Left cardiac atrium (tissue), 4 donors: ENCODE measurements around the gene MX1. TPM values are rescaled to one million over a fixed set of nuclear protein-coding genes. Genes with fewer than 3 reads are reported as not detected.

Experiments
- ATAC-seq, 2 donors: fragments of 200-7000 bp; cut with Tn5 transposase; one replicate each; pipeline ENCODE4 v1.9.1; 2020; ENCODE audit warnings: mild to moderate bottlenecking in 2 of 2, moderate library complexity in 2 of 2
- DNase-seq: peaks from one replicate; pipeline ENCODE4 v3.0.0-alpha.2; 2020
- intact Hi-C, 2 donors: fragments of 100-400 bp; cut with DNase I; formaldehyde crosslinking; loops; one replicate each; pipeline versions ENCODE4 v1.14.1 to v1.15.1; 2022 to 2023
- total RNA-seq, 2 donors: library from RNA; stranded (reverse); fragmentation: NEBNext Ultra II Directional; extraction: Animal tissue kit (Norgen Biotek cat#: 25700); gene quantifications; one replicate each; pipeline ENCODE4 v1.2.1, GENCODE V29; 2021
- donor health status: DM: no; HTN: yes; CAD: no.
- donor health status: DM: no; HTN: yes; CAD: no; lungs with severe emphysema.
- donor health status: DM: yes; HTN: yes; CAD: no.
- donor health status: Dilated cardiomyopathy.

The MX1 gene
- total RNA-seq, 2 donors from 2014 or later, result 15.4 to 48.6 TPM

DNA sequence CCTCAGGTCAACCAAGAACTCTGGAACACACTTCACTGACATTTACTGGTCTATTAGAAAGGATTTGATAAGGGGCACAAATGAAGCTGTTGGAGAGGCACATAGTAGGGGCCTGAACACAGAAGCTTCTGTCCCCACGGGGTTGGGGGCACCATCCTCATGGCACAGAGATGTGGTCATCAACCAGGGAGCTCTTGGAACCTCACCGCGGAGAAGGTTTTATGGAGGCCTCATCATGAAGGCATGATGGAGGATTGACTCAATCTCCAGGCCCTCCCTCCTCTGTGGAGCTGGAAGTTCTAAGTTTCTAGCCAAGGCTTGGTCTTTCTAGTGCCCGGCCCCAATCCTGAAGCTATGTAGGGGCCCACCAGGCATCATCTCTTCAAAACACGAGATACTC lies 23.6 kb downstream of the MX1 start:
- ATAC-seq (no peak), DNase-seq (no peak)
- intact Hi-C loops, result no loop called here

DNA sequence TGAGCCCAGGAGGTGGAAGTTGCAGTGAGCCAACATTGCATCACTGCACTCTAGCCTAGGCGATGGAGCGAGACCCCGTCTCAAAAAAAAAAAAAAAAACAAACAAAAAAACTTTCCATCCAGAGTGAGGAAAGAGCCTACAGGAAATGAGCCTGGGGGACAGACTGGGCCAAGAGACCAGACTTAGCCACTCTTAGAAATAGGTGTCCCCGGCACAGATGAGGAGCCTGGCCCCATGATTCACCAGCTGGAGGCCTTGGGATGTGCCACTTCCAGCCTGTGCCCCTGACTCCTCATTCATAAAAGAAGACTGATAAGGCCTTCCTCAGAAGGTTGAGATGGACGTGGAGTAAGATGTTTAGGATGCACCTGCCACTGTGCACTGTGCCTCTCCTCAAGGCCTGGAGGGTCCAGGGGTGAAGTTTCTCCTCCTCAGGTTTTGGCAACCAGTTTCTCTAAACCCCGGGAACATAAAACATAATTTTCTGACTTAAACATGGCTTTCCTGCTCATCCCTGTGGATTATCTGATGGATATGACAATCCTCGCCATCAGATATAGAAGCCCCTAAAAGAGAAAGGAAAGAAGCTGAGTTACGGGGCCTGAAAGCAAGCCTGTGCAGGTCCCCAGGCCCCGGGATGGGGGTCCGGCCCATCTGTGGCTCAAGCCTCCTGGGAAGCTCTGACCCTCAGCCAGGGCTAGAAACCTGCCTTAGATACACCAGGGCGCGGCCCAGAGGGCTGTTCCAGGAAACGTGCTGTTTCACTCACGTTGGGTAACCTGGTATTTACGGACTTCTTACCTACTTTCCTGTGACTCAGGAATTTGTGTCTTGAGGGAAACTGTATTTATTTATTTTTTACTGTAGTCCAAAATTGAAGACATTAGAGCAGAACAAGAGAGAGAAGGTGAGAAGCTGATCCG lies 26.0 kb downstream of the MX1 start:
- intact Hi-C loops, result no loop called here
- ATAC-seq (no peak), DNase-seq (no peak)

DNA sequence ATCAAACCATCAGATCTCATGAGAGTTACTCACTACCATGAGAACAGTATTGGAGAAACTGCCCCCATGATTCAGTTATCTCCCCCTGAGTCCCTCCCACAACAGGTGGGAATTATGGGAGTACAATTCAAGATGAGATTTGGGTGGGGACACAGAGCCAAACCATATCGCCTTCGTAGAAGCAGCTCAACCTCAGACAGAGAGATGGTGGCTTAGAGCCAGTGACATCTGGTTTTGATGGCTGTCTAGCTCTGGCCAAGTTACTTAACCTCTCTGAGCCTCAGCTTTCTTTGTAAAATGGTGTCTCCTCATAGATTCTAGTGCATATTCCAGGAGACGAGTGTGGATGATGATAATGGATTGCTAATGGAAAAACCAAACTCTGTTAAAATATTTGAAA lies 27.2 kb downstream of the MX1 start:
- intact Hi-C loops, result no loop called here
- DNase-seq, result no peak
- ATAC-seq, result no peak

DNA sequence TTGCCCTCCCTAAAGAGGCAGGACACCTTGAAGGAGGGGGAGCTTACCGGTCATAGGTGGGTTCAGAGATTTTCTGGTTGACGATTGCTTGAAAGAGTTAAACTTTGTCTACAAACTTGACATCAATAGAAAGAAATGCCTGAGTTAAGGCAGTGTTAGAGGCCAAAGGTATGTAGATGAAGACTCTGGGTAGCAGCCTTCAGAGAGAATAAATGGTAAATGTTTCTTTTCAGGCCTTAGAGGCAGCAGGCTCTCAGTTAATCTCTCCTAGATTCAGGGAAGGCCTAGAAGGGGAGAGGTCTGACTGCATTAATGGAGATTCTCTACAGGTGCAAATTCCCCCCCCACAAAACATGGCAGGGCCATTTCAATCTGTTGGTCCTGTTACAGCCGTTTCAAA lies 27.7 kb downstream of the MX1 start:
- intact Hi-C loops, result no loop called here
- no peak for DNase-seq

DNA sequence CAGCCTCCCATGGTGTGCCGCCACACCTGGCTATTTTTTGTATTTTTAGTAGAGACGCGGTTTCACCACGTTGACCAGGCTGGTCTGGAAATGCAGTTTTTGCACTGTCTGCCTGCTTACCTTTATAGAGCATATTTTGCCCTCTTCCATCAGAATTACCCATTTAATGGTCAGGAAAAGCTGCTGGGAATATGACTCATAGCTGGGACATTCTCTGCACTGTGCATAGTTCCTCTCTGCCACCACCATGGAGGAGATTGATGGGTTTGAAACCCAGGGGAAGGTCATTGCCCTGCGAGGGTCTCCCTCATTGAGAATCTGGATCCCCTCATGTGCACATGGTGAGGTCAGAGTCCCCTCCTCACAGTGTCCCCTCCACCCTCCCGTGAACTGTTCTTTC lies 32.1 kb downstream of the MX1 start:
- intact Hi-C loops, result loop anchor here in 1 of 2 donors (5.0 kb wide), 1 partner anchor 176 kb away; no protein-coding TSS in a partner anchor
- no peak for ATAC-seq
- DNase-seq, result no peak

More for the DNA sequence above, 27.7 kb downstream of the MX1 start:
- no peak for ATAC-seq

DNA sequence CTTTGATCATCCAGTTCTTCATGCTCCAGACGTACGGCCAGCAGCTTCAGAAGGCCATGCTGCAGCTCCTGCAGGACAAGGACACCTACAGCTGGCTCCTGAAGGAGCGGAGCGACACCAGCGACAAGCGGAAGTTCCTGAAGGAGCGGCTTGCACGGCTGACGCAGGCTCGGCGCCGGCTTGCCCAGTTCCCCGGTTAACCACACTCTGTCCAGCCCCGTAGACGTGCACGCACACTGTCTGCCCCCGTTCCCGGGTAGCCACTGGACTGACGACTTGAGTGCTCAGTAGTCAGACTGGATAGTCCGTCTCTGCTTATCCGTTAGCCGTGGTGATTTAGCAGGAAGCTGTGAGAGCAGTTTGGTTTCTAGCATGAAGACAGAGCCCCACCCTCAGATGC lies 32.5 kb downstream of the MX1 start:
- intact Hi-C loops, result loop anchor here in 1 of 2 donors (5.0 kb wide), 1 partner anchor 176 kb away; no protein-coding TSS in a partner anchor

DNA sequence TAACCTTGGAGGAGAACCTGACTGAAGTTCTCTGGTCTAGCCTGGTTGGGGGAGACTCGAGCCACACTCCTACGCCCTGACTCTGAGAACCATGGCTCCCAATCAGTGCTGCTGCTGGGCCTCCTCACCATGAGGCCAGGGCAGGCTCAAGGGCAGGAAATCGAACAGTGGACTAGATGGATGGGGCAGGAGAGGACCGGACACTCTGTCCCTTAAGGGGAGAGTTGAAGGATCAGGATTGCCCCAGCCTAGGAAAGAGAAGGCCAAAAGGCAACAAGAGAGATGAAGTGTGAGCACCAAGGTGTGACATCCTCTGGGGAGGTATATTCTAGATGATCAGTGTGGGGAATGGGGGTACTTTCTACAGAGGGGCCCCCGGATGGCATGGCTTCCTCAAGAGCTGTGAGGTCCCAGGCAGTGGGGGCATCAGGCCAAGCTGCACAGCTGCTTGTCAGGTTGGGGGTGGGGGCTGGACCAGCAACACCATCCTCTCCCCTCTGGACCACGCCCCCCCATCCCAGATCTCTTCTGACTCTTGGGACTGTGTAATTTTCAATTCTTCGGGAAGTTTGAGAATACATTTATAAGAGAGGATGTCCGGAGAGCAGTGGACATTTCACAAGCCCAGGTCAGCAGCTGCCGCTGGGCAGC lies 34.0 kb downstream of the MX1 start:
- DNase-seq (no peak), ATAC-seq (peak in 1 of 2 donors; percentile 10)
- intact Hi-C loops, result loop anchor here (1.0 to 5.0 kb wide), 4 partner anchors 177 to 338 kb away; no protein-coding TSS in a partner anchor

More for the DNA sequence above, 32.5 kb downstream of the MX1 start:
- DNase-seq (no peak), ATAC-seq (no peak)

DNA sequence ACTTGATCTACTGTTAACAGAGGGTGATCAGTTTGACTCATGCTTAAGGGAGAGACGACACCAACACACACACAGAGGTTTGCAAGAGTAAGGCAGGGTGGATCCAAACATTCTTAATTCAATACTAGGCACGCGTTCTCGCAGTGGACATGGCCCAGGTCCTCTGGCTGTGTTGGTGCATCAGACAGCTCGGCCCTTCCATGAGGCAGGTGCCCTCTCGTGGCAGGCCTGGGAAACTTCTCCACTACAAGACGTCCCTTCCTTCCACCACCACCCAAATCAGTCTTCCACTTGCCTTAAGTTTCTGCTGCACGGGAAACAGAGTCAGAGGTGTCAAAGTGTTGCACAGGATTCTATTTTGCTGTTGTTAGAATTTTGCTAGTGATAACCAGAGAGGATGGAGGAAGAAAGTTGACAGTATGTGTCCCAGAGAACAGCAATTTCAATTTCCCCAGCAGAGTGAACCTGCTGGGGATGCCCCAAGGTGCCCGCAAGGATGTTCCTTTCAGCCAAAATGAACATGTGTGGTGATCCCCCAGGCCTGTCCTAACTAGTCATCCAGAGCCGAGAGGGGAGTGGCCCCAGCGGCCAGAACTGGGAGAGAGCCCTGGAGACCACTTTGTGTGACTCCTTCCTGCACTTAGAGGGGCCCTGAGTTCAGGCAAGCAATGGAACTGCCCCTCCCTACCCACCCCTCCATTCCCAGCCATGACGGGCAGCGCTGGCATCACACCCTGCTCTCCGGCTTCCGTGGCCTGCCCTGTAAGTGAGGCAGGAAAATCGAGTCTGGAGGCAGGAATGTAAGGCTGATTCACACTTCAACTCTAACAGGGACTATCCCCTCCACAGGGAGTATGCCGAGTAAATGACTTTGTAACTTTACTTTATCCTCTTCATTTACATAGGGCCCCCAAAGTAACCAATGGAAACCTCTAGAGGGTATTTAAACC lies 34.8 kb downstream of the MX1 start:
- peak; percentile 90 to 92 for ATAC-seq
- intact Hi-C loops, result loop anchor here (1.0 to 5.0 kb wide), 3 partner anchors 178 to 339 kb away; no protein-coding TSS in a partner anchor
- peak; percentile 77 for DNase-seq

DNA sequence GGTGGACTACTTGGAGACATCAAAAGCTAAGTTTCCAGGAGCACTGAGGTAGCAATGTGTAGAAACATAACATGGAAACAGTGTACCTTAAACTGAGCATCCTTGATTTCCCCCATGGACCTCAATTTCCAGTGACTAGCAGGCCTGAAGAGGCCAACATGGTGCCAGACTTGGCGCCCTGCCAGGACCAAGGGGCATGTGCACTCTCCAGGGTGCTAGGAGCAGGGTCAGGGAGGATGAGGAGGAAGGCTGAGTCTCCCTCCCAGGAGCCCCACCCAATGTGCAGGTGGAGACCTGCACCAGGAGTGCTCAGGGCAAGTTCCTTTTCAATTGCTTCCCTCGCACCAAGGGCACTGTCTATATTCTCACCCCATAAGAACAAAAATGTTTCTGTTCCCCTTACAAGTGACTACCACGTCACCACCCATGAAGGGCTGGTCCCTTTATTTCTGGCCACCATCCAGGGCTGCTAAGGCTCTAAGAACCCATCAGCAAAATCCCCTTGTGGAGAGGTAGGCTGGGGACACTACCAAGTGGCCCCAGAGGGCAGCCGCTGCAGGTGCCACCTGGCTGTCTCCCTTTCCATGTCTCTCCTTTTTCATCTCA lies 39.2 kb downstream of the MX1 start:
- no peak for DNase-seq
- ATAC-seq, result no peak
- intact Hi-C loops, result no loop called here

DNA sequence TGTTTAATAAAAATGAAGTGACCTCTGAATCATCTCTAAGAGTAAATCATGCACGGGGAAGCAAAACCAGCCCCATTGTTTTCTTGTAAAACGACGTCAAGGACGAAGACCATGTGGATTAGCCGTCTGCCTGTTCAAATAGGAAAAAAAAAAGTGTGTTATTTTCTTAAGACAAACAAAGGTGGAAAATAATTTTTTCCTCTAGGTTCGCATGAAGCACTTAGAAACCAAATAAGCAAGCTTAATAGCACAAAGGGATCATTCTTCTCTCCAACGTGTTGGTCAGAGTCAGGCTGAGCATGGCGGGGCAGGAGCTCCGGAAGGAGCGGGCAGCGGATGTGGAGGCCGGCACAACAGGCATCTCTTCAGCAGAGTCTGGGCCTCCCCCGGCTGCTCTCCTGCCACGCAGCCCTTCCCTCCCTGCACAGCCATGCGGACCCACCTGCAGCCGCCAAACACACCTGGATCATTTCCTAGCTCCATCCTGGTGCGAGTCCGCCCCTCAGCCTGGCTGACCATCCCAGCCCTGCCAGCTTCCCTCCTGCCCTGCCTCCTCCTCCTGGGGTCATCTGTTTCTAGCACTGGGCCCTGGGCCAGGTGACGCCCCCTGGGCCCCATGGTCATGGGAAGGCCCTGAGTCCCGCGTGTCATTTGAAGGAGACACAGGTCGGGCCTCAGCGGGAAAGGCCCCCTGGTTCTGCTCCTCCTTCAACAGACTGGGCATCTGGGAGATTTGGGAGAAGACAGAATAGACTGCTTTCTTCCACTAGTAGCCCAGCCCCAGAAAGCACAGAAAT lies 40.2 kb downstream of the MX1 start:
- ATAC-seq (no peak), DNase-seq (no peak)
- intact Hi-C loops, result no loop called here

DNA sequence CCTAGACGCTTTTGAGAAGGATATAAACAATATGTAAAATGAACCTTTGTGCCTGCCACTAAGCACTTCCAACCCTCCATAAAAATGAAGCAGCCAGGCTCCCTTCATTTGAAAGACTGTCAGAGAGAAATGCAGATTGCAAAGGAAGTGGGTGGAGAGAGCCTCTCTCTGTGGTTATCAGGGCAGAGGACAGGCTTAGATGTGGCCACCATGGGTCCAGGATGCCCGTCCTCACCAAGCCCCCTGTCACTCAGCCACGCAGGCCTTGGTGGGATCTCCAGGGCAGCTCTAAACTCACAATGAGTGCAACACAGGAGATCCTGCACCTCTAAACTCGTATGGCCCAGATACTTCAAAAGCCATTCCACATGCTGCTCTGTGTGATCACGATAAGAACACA lies 44.0 kb downstream of the MX1 start:
- intact Hi-C loops, result no loop called here
- DNase-seq, result no peak
- no peak for ATAC-seq

DNA sequence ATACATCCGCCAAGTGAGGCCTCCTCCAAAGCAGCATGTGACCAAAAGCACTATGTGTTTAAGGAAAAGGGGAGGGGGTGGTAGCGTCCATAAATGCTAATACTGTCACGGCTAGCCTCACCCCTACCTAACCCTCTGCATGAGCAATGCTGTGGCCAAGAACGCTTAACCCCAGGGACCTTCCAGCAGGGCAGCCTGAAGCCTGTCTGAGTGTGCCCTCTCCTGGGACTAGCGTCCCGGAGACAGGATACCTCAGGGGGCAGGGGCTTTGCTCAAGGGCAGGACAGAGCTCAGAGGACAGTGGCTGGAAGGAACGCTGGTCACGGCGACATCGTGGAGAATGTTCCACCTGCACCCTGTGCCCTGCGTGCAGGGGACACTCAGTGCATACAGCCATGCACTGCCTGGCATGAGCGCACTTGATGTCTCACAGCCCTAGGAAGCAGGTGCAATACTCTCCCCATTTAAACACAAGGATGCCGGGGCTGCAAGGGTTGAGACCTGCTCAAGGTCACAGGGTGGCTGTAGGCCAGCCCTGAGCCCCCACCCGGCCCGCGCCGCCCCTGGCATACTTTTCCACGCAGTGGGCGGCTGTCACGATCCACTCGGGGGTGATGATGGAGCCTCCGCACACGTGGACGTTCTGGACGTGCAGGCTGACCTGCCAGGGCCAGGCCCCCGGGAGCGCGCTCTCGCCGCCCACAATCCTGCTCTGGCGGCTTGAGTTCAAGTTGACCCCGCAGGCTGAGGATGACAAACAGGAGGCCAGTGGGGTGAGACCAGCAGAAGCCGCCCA lies 46.9 kb downstream of the MX1 start:
- DNase-seq, result no peak
- intact Hi-C loops, result no loop called here
- ATAC-seq, result no peak

DNA sequence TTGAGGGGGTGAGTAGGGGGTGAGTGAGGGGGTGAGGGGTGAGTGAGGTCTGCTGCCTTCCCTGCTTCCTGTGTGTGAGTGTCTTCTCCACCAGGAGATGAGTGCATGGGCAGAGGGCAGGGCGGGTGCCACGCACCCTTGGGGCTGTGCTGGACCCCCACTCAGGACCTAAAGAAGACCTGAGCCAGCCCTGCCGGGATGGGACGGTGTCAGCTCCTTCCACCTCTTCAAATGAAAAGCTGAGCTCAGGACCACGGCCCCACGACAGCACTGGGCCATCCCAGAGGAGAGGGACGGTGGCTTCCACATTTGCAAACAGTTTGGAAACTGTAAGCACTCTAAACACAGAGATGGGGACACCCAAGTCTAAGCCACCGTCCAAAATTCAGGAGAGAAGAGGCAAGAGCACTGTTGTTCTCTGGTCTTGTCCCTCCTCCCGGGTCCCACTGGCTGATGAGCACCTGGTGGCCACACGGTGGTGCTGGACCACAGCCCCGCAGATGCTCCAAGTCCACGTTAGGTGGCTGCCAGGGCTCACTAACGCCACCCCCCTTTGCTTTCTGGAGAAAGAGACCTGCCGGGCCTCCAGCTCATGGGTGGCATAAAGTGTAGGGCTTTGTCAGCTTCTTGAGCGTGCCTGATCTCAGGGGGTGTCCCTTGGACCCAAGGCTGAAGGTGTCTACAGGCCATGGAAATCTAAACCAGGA lies 49.8 kb downstream of the MX1 start:
- no peak for DNase-seq
- no peak for ATAC-seq
- intact Hi-C loops, result no loop called here

DNA sequence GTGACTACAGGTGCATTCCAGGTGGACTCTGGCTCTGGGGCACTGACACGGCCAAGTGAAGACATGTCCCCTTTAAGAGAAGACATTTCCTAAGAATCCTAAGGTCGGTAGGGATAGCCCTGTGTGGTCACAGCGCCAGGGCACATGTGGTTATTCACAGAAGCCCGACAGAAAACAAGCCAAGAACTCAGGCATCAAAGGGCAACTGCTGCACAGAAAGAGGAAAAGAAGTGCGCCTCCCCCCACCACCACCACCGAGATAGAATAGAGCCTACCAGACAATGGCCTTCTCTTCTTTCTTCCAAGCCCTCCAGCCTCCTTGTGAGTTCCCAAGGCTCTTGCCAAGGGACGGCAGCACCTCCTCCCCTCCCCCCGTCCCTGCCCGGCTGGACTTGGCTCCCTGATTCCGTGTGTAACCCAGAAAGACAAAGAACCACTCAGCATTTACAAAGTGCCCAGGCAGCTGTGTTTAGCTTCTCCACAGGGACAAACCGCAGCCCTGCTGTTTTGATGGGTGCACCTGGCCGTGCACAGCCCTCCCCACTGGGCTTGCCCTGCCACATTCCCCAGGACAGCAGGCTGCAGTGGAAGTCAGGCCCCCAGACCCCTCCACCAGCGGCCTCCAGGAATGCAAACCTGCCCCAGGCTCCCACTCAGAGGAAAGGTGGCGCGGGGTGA lies 51.7 kb downstream of the MX1 start:
- DNase-seq (no peak), ATAC-seq (no peak)
- intact Hi-C loops, result no loop called here

DNA sequence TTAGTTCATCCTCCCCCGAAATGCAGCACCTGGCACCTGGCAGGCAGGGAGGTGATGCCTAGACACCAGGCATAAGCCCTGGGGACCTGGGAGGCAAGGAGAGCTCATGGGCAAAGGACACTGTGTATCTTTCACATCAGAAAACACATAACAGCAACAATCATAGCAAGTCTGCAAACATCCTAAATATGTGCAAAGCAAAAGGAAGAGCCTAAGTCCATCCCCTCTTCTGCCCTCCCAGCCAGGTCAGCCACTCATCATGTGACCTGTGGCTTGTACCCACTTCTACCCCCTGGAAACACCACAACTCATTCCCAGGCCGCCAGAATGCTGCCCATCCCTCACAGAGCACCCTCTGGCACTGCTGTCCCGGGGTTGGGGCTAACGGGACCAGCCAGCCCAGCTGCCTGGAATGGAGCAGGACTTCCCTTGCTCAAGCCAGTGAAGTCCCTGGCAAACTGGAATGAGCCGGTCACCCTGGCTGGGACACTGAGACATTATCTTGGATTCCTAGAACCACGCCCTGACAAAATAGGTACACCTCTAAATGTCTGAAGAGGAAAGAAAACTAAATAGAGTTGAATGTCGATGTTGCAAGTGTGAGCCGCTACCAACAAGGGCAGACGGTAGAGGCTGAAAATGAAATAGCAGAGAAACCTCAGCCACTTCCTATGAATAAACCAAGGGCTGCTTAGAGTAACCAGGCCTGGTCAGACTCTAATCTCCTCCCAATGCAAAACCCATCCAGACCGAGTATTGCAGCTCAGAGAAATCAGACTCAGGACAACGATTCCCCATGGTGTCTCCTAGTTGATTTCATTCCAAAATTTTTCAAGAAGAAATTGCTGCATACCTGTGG lies 52.5 kb downstream of the MX1 start:
- ATAC-seq (no peak), DNase-seq (no peak)
- intact Hi-C loops, result no loop called here
